Astrocyte (in vitro differentiated cells and primary cell): ENCODE data around the gene PSMB1. TPM values are rescaled to one million over a fixed set of nuclear protein-coding genes. Genes with fewer than 3 reads are reported as not detected.

Experiments
- DNase-seq: peaks from one replicate; pipeline ENCODE4 v3.0.0-alpha.2; 2010; ENCODE audit warnings: low read depth
- FAIRE-seq: peaks from 2 replicates; lab custom pipeline; 2011; peaks lifted over from hg19 to GRCh38; lab: Jason Lieb, UNC
- H2AFZ ChIP-seq: 2 replicates; pipeline ENCODE4 v1.6.0; 2012; ENCODE audit warnings: low read depth, low read length, inconsistent platforms
- H3K27ac ChIP-seq: 2 replicates; pipeline ENCODE4 v1.5.1; 2011; ENCODE audit warnings: low read depth, low read length, inconsistent platforms
- H3K27me3 ChIP-seq: 2 replicates; pipeline ENCODE4 v1.6.0; 2011; ENCODE audit warnings: low read length, inconsistent platforms; ENCODE audit not compliant: insufficient read depth
- H3K36me3 ChIP-seq: 2 replicates; pipeline ENCODE4 v1.5.1; 2011; ENCODE audit warnings: low read length, inconsistent platforms; ENCODE audit not compliant: insufficient read depth
- H3K4me1 ChIP-seq: 2 replicates; pipeline ENCODE4 v1.5.1; 2011; ENCODE audit warnings: low read length, inconsistent platforms; ENCODE audit not compliant: insufficient read depth
- H3K4me2 ChIP-seq: 2 replicates; pipeline ENCODE4 v1.6.0; 2012; ENCODE audit warnings: low read length, inconsistent platforms
- H3K4me3 ChIP-seq: 2 replicates; pipeline ENCODE4 v1.5.1; 2011; ENCODE audit warnings: low read depth, mild to moderate bottlenecking, low read length, inconsistent platforms; ENCODE audit not compliant: insufficient read depth
- H3K79me2 ChIP-seq: 2 replicates; pipeline ENCODE4 v1.6.0; 2012; ENCODE audit warnings: mild to moderate bottlenecking, low read length, inconsistent platforms; ENCODE audit not compliant: insufficient read depth
- H3K9ac ChIP-seq: 2 replicates; pipeline ENCODE4 v1.6.0; 2012; ENCODE audit warnings: mild to moderate bottlenecking, low read length, inconsistent platforms
- H3K9me3 ChIP-seq: 2 replicates; pipeline ENCODE4 v1.5.1; 2012; ENCODE audit warnings: low read depth, mild to moderate bottlenecking, low read length, inconsistent platforms; ENCODE audit not compliant: insufficient read depth
- H4K20me1 ChIP-seq: 2 replicates; pipeline ENCODE4 v1.6.0; 2012; ENCODE audit warnings: low read length, inconsistent platforms; ENCODE audit not compliant: insufficient read depth
- H3K27ac Mint-ChIP-seq: one replicate; pipeline ENCODE4 v1.8.0; 2021; ENCODE audit warnings: mild to moderate bottlenecking, mixed read lengths; ENCODE audit not compliant: unreplicated experiment
- H3K27me3 Mint-ChIP-seq: one replicate; pipeline ENCODE4 v1.8.0; 2021; ENCODE audit warnings: low read depth, mixed read lengths; ENCODE audit not compliant: unreplicated experiment
- H3K36me3 Mint-ChIP-seq: one replicate; pipeline ENCODE4 v1.8.0; 2021; ENCODE audit warnings: low read depth, mixed read lengths; ENCODE audit not compliant: unreplicated experiment
- H3K4me1 Mint-ChIP-seq: one replicate; pipeline ENCODE4 v1.8.0; 2021; ENCODE audit warnings: low read depth, mixed read lengths; ENCODE audit not compliant: unreplicated experiment
- H3K4me3 Mint-ChIP-seq: one replicate; pipeline ENCODE4 v1.8.0; 2021; ENCODE audit warnings: mild to moderate bottlenecking, moderate library complexity, mixed read lengths; ENCODE audit not compliant: unreplicated experiment
- H3K9me3 Mint-ChIP-seq: one replicate; pipeline ENCODE4 v1.8.0; 2021; ENCODE audit warnings: mild to moderate bottlenecking, mixed read lengths; ENCODE audit not compliant: unreplicated experiment
- CTCF ChIP-seq: IDR thresholded peaks from 2 replicates; pipeline ENCODE4 v1.5.1; 2011; ENCODE audit warnings: low read depth, mild to moderate bottlenecking, inconsistent platforms, low read length, moderate library complexity; ENCODE audit not compliant: insufficient read depth
- EZH2 ChIP-seq: IDR thresholded peaks from 2 replicates; pipeline ENCODE4 v1.6.1; 2012; ENCODE audit warnings: mild to moderate bottlenecking, low read length, inconsistent platforms; ENCODE audit not compliant: insufficient read depth
- total RNA-seq: library from RNA; stranded (reverse); gene quantifications from 2 replicates; pipeline ENCODE4 v1.2.1, GENCODE V29; 2021

Gene PSMB1
- total RNA-seq, 1 donor from 2014 or later, result 192 TPM

GRCh38 chr6:170554796-170555137 lies 1.7 kb upstream of the PSMB1 start:
- Mint-ChIP-seq H3K36me3 (peaks cover 2% of the 10 kb centered on the region), H3K27ac (no peak overlapping the region), H3K4me3 (no peak overlapping the region), H3K4me1 (peaks cover 12% of the 10 kb centered on the region), H3K9me3 (no peaks in the 10 kb centered on the region), H3K27me3 (no peaks in the 10 kb centered on the region)
- Histone ChIP-seq H3K79me2 (peaks cover 75% of the 10 kb centered on the region), H3K27ac (peak overlapping the region; percentile 98), H3K36me3 (peaks cover 4% of the 10 kb centered on the region), H3K4me2 (peak overlapping the region; percentile 96), H4K20me1 (peaks cover 42% of the 10 kb centered on the region), H3K9ac (peak overlapping the region; percentile 97), H3K4me3 (peak overlapping the region; percentile 91), H3K27me3 (no peaks in the 10 kb centered on the region), H3K9me3 (no peaks in the 10 kb centered on the region), H3K4me1 (peaks cover 20% of the 10 kb centered on the region), H2AFZ (peak overlapping the region; percentile 89)
- TF ChIP-seq EZH2 (no peak), CTCF (no peak)
- DNase-seq (no peak), FAIRE-seq (no peak)

GRCh38 chr6:170554013-170554795 lies 1.1 kb upstream of the PSMB1 start, which contains the start of gene TBP:
TSS of gene TBP (plus strand) at chr6:170554369. CDS start at chr6:170557030, 2,661 bp downstream.
- no peaks in the 10 kb centered on the region for H3K9me3 ChIP-seq
- peaks cover 20% of the 10 kb centered on the region for H3K4me1 ChIP-seq
- peak within 1 kb of the TSS; percentile 91 for H3K4me3 ChIP-seq
- no peak within 1 kb of the TSS for H3K4me3 Mint-ChIP-seq
- peaks cover 16% of the 10 kb centered on the region for H3K4me1 Mint-ChIP-seq
- H3K4me2 ChIP-seq, result peak within 1 kb of the TSS; percentile 96
- peaks cover 80% of the 10 kb centered on the region for H3K79me2 ChIP-seq
- peak within 1 kb of the TSS; percentile 97 for H3K9ac ChIP-seq
- peak within 1 kb of the TSS; percentile 98 for H3K27ac ChIP-seq
- TF ChIP-seq EZH2 (no peak), CTCF (no peak)
- no peaks in the 10 kb centered on the region for H3K27me3 Mint-ChIP-seq
- no peaks in the 10 kb centered on the region for H3K27me3 ChIP-seq
- peaks cover 2% of the 10 kb centered on the region for H3K36me3 Mint-ChIP-seq
- peak within 1 kb of the TSS; percentile 89 for H2AFZ ChIP-seq
- DNase-seq (peak; percentile 99), FAIRE-seq (peak; percentile 75)
- peaks cover 45% of the 10 kb centered on the region for H4K20me1 ChIP-seq
- peaks cover 8% of the 10 kb centered on the region for H3K36me3 ChIP-seq
- no peak within 1 kb of the TSS for H3K27ac Mint-ChIP-seq
- H3K9me3 Mint-ChIP-seq, result no peaks in the 10 kb centered on the region

GRCh38 chr6:170553534-170554012 lies 466 bp upstream of the PSMB1 start:
- Mint-ChIP-seq H3K9me3 (no peaks in the 10 kb centered on the region), H3K27me3 (no peaks in the 10 kb centered on the region), H3K27ac (no peak overlapping the region), H3K4me1 (peaks cover 19% of the 10 kb centered on the region), H3K4me3 (no peak overlapping the region), H3K36me3 (peaks cover 3% of the 10 kb centered on the region)
- Histone ChIP-seq H3K4me2 (peak overlapping the region; percentile 96), H3K9me3 (no peaks in the 10 kb centered on the region), H3K27me3 (no peaks in the 10 kb centered on the region), H3K9ac (peak overlapping the region; percentile 97), H3K79me2 (peaks cover 84% of the 10 kb centered on the region), H3K27ac (peak overlapping the region; percentile 98), H2AFZ (peak overlapping the region; percentile 89), H3K4me1 (peaks cover 20% of the 10 kb centered on the region), H3K4me3 (peak overlapping the region; percentile 91), H3K36me3 (peaks cover 9% of the 10 kb centered on the region), H4K20me1 (peaks cover 46% of the 10 kb centered on the region)
- FAIRE-seq (no peak), DNase-seq (peak; percentile 39)
- TF ChIP-seq CTCF (no peak), EZH2 (no peak)
